K562 treated with DMSO at 1 percent for 48 hours (cell line): Measurements from ENCODE around the gene MRPS12. TPM values are rescaled to one million over a fixed set of nuclear protein-coding genes. Genes with fewer than 3 reads are reported as not detected.

Experiments used
- total RNA-seq: library from RNA; unstranded; fragments of 300-600 nt; gene quantifications from 2 replicates; pipeline ENCODE4 v1.2.3, GENCODE V29; 2022; ENCODE audit warnings: low replicate concordance; ENCODE audit errors: extremely low read depth

MRPS12 gene
- total RNA-seq, result not detected in 2 replicates

DNA sequence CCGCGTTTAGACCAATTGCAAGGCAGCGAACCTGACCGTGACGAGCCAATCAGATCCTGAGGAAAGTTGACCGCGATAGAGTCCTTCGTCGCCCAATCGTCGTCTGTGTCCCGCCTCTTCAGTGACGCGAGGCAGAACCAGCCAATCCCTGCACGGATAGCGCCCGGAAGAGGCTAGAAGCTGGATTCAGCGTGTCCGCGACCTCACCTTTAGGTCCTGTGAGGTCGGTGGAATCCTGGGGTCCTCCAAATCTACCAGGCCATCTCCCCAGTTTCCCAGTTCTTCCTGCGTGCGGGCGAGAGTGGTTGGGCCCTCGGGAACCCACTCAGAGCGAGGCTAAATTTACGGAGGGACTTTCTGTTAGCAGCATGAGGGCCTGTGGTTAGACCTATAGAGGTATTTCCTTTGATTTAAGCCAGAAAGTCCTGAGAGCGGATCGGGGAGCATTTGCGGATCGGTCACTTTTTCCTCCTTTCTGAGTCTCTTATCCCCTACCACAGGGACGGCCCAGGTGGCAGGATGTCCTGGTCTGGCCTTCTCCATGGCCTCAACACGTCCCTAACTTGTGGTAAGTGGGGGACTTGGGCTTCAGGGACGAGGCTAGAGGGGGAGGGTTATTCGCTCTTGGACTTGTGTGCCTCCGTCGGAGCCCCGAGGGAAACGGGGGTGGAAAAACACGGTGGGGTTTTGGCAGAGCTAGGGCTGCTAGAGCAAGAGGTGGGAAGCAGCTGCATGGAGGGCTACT is at the start of gene MRPS12:
Gene MRPS12, plus strand, starts transcription at position 169 of the 745 bp plus-strand sequence. Its CDS starts 351 bp downstream, at position 520.

DNA sequence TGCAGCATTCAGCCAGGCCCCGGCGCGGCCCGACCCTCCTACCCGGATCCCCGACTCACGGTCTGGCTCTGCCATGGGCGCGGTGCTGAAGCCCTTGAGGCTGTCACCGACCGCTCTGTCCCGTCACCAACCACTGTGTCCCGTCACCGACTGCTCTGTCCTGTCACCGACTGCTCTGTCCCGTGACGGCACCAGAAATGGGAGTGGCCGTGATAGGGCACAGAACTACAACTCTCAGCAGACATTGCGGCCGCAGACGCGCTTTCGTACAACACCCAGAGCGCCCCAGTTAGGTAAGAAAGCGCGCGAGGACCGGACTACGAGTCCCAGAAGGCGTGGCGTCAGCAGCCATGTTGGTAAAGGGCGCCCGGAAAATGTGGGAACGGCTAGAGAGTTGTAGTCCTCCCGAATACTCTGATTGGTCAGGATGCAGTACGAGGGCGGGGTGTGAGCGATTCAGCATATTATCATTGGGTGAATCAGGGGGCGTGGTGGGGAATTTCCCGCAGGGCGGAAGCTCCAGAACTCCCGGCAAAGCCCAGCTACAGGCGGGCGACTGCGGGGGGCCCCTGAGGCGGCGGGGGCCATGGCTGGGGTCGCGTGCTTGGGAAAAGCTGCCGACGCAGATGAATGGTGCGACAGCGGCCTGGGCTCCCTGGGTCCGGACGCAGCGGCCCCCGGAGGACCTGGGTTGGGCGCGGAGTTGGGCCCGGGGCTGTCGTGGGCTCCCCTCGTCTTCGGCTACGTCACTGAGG is 31.1 kb upstream of the MRPS12 start, which contains the start of the genes NFKBIB and SIRT2:
Gene NFKBIB, plus strand, starts transcription at position 523 of the 755 bp plus-strand sequence. Its CDS starts 64 bp downstream, at position 587.
Gene SIRT2, minus strand, starts transcription at position 172 of the 755 bp plus-strand sequence. Its CDS starts 97 bp downstream, at position 75.

DNA sequence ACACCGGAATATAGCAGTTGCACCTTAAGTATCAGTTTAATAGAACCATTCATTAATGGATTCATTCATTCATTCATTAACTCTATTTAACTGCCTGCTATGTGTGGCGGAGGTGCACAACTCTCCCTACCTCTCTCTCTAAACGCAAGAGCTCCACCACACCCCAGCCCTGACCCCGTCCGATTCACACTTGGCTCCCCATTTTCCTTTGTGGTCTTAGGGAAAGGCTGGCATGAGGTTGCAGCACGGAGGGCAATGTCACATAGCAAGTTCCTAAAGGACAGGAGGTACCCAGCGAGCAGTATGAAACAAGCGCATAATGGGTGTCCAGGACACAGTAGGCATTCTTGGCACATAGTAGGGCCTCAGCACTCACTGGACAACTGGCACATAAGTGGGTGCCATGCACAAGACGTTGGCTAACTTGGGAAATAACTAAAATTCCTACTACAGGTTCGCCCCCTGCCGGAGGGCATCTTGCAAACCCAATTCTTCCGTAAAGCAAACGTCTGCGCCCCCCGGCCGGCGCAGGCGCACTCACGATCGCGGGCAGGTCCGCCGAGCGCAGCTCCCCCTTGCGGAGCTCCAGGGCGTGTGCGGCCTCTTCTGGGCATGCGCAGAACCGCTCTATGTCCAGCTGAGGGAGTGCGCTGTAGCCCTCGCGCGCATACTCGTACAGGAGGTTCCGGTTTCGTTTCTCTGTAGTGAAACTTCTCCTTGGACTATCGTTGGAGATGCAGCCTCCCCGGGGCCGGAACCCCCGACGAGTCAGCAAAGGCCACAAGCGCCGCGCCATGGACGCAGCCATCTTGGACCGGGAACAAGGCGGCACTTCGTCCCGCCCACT is 592 bp upstream of the MRPS12 start, which contains the start of gene SARS2:
Gene SARS2, minus strand, starts transcription at position 835 of the 847 bp plus-strand sequence. Its CDS starts 27 bp downstream, at position 808.

DNA sequence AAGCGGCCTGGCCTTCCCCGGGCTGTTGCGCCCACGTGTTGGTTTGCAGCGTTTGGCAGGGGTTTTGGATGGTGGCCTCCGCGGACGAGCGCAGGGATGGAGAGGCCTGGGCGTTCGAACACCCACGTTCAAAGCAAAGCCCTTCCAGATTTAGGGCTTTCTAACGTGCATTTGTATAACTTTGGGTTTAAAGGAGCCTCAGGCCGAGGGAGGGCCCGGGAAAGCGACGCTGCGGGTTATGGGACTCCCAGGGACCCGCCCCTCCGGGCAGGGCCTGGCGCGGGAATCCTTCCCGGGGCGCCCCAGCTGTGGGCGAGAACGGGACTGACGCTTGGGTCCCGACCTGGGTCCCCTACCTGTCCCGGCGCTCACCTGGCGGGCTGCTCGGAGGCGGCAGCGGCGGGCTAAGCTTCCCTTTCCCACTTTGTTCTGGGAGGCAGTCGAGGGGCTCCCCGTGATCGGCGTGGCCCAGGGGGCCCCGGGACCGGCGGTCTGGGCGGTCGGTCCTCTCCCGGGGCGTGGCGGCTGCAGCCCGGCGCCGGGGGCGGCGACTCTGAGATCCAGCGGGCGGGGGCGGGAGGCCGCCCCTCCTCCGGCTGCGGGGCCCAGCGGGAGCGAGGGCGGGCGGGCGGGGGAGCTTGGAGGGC is 44.6 kb downstream of the MRPS12 start, which contains the start of gene FBXO17:
Gene FBXO17, minus strand, starts transcription at position 529 of the 647 bp plus-strand sequence. CDS start 25,423 bp downstream, outside the sequence.

Other genes with a start within 250 kb of the MRPS12 start
- gene CAPN12, start 186.5 kb upstream of the MRPS12 start, total RNA-seq, result not detected in 2 replicates
- not detected in 2 replicates for gene LGALS7, start 157.4 kb upstream of the MRPS12 start, total RNA-seq
- not detected in 2 replicates for gene LGALS7B, start 141.7 kb upstream of the MRPS12 start, total RNA-seq
- not detected in 2 replicates for gene LGALS4, start 118.0 kb upstream of the MRPS12 start, total RNA-seq
- not detected in 2 replicates for gene ECH1, start 99.2 kb upstream of the MRPS12 start, total RNA-seq
- gene HNRNPL, start 81.0 kb upstream of the MRPS12 start, total RNA-seq, result not detected in 2 replicates
- not detected in 2 replicates for gene RINL, start 52.7 kb upstream of the MRPS12 start, total RNA-seq
- gene SIRT2, start 31.3 kb upstream of the MRPS12 start, total RNA-seq, result not detected in 2 replicates
- gene NFKBIB, start 31.0 kb upstream of the MRPS12 start, total RNA-seq, result not detected in 2 replicates
- gene CCER2, start 18.8 kb upstream of the MRPS12 start, total RNA-seq, result not detected in 2 replicates
- gene SARS2, start 181 bp upstream of the MRPS12 start, total RNA-seq, result not detected in 2 replicates
- not detected in 2 replicates for gene FBXO17, start 44.8 kb downstream of the MRPS12 start, total RNA-seq
- gene FBXO27, start 101.6 kb downstream of the MRPS12 start, total RNA-seq, result not detected in 2 replicates
- gene ACP7, start 153.4 kb downstream of the MRPS12 start, total RNA-seq, result not detected in 2 replicates
- 243 TPM in 1 of 2 replicates, not detected in the other for gene PAK4, start 194.8 kb downstream of the MRPS12 start, total RNA-seq